NOMO-1 (cell line): ENCODE data around the gene ARHGEF11.
A peak's percentile ranks its signal among the peaks of the same experiment; 100 is the strongest.

ENCODE experiments used
- DNase-seq, 2 experiments: peaks; one replicate each; lab custom pipeline; 2025; ENCODE audit not compliant: unreplicated experiment in 2 of 2; lab: John Stamatoyannopoulos, UW

The ARHGEF11 gene

DNA sequence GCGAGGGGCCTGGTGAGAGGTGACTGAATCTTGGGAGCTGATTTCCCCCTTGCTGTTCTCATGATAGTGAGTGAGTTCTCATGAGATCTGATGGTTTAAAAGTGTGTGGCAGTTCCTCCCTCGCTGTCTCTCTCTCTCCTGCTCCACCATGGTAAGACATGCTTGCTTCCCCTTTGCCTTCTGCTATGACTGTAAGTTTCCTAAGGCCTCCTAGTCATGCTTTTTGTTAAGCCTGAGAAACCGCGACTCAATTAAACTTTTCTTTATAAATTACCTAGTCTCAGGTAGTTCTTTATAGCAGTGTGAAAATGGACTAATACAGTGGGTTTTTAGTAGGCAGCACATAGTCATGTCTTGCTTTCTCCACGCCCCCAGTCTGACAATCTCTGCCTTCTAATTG, 10.2 kb upstream of the ARHGEF11 start:
- peak in 1 of 2 experiments; percentile 60 for DNase-seq

DNA sequence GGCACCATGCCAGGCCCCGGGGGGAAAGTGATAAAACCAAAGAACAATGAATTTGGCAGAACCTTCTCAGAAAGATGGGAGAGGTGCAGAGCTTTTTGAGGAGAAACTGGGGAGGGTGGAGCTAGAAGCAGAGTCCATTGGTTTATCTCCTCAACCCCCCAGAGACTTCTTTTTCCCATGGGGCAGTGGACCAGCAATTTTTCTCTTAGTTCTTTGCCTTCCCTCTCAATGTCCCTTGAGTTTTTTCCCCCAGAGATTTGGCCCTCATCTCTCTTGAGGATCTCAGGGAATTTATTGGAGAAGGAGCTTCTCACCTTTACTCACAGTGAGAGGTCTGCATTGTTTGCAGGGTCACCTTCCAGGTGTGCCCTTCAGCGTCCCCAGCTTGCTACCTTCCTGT, 5.3 kb upstream of the ARHGEF11 start:
- DNase-seq: no peak

DNA sequence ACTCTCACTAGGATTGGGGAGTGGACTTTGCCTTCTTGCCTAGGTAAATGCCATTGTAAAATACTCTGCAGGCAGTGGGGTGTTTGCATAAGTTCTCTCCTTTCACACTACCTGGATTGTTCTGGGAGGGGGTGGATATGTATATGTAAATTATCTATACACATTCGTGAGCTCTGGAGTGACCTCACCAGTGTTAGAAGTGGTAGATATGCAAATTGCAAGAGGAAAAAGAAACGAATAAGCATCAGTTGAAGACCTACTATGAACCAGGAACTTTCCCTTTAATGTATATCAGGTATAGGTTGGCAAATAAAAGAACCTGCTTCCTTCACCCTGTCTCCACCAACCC, 1.5 kb upstream of the ARHGEF11 start:
- DNase-seq: no peak

DNA sequence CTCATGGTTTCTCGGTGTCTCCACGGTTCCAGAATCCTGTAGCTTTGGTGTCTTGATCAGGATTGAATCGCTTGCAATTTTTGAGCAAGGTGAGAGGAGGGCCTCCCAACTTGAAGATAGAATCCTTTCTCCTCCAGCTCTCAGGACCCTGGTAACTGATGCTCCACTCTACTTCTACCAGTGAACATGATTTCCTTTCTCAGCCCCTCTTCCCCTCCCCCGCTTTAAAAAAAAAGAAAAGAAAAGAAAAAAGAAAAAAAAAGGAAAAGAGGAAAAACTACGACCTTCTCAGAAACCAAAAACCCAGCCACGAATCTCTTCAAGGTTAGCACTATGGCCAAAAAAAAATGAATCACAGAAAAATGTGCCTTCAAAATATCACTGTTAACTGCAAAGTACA, 1.2 kb downstream of the ARHGEF11 start:
- no peak for DNase-seq

DNA sequence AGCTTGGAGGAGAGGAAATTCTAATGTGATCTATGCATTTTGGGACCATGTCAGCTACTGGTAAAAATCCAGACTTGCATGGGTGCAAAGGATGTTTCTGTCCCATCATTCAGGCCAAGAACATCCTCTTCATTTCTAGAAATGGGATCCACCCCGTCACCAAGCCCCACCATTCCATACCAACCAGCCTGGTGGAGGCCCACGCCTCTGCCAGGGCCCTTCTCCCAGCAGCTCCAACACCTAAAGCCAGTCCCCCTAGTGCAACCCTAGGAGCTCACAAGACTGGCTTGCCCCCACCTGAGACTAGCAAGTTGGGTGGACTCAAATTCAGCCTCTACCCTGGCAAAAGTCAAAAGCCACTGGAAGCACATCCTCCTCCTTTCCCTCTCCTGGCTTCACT, 1.9 kb downstream of the ARHGEF11 start:
- DNase-seq: no peak

GRCh38 chr1:157042846-157043245, 2.7 kb downstream of the ARHGEF11 start:
- DNase-seq: no peak

- no peak for DNase-seq
Measured at GRCh38 chr1:157040802-157041201, 4.7 kb downstream of the ARHGEF11 start.

GRCh38 chr1:157035121-157035520, 10.4 kb downstream of the ARHGEF11 start:
- no peak for DNase-seq

GRCh38 chr1:157034137-157034800, 11.3 kb downstream of the ARHGEF11 start:
- no peak for DNase-seq

- no peak for DNase-seq
Measured at GRCh38 chr1:157033357-157033876, 12.1 kb downstream of the ARHGEF11 start.

GRCh38 chr1:157032303-157032702, 13.2 kb downstream of the ARHGEF11 start:
- no peak for DNase-seq

DNA sequence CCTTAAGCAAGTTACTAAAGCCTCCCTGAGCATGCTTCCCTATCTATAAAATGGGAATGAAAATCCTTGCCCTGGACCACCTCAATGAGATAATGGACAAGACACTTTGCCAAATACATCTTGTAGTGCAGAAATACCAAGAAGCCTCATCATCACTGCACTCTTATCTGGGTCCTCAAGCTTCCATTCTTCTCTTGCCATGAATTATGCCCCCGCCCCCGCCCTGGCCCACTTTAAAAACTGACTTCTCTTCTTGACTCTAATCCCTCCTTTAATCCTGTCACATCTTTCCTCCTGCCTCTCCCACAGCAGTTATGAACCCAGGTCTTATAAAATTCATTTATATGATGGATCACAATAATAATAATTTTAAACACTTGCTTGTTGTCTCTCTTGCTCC, 14.8 kb downstream of the ARHGEF11 start:
- no peak for DNase-seq

DNA sequence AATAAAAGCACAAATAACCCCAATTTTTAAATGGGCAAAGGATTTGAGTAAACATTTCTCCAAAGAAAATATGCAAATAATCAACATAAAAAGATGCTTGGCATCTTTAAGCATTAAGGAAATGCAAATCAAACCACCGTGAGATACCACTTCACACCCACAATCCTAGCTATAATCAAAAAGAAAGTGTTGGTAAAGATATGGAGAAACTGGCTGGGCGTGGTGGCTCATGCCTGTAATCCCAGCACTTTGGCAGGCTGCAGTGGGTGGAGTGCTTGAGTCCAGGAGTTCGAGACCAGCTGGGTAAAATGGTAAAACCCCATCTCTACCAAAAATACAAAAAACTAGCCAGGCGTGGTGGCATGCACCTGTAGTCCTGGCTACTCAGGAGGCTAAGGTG, 16.9 kb downstream of the ARHGEF11 start:
- DNase-seq: no peak

GRCh38 chr1:157025856-157026255, 19.7 kb downstream of the ARHGEF11 start:
- no peak for DNase-seq

DNA sequence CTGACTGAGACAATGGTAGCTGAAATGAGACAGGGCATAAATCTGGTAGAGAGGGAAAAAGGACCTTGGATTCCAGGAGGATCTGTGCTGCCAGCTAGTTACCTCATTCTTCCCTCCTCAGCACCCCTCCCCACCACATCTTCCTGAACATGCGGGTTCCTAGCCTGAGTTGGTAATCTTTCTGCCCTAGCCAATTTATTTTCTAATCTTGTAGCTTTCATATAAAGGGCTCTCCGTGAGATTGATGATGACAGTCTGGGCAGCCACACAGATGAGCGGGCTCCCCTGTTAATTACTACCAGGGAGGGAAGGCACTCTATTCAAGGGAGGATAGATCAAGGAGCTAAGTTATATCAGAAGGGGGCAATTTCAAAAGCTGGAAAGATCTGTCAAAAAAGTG, 20.2 kb downstream of the ARHGEF11 start:
- DNase-seq: no peak

DNA sequence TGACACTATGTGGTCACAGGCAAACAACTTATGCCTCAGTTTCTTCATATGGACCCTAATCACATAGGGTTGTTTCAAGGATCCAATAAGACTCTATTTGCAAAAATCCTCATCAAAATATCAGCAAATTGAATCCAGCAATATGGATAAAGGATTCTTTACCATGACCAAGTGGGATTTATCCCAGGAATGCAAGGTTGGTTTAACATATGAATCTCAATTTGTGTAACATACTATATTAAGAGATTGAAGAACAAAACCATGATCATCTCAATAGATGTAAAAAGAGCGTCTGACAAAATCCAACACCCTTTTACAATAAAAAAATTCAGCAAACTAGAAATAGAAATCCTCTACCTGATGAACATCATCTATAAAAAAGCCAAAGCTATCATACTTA, 23.9 kb downstream of the ARHGEF11 start:
- DNase-seq: no peak

- no peak for DNase-seq
Measured at GRCh38 chr1:157019457-157019856, 26.1 kb downstream of the ARHGEF11 start.

- DNase-seq: no peak
Measured at GRCh38 chr1:157011845-157012244, 33.7 kb downstream of the ARHGEF11 start.

DNA sequence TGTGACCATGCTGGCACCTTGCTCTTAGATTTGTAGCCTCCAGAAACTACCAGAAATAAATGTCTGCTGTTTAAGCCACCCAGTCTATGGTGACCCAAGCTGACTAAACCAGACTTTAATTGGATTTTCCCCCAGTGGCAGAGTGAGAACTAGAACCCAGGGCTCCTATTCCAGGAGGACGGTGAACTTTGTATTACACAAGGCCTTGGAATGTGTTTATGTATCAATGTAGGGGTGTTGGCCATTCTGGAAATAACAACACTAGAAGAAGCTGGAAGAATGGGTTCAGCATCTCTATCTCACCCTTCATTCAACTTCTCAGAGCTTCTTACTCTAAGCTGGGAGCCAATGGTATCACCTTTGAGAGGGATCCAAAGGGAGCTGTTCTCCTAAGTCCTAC, 37.0 kb downstream of the ARHGEF11 start:
- DNase-seq: no peak

GRCh38 chr1:157007306-157007705, 38.2 kb downstream of the ARHGEF11 start:
- DNase-seq: no peak

- DNase-seq: no peak
Measured at GRCh38 chr1:157006676-157007075, 38.9 kb downstream of the ARHGEF11 start.

DNA sequence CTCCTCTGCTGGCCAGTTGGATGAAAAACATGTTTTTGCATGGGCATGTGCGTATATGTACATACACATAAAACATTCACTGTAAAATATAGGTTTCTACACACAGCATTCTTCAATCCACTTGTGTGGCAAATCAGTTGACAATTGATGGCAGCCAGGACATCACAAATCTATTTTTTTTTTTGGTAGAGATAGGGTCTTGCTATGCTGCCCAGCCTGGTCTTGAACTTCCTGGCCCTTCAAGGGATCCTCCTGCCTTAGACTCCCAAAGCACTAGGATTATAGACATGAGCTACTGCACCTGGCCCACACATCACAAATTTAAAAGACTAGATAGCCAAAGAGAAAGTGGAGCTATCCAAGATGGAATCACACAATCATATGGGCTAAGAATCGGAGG, 39.6 kb downstream of the ARHGEF11 start:
- DNase-seq: no peak

GRCh38 chr1:157004806-157005205, 40.7 kb downstream of the ARHGEF11 start:
- no peak for DNase-seq
